ENCODE results near the gene SF3B1.

DNA sequence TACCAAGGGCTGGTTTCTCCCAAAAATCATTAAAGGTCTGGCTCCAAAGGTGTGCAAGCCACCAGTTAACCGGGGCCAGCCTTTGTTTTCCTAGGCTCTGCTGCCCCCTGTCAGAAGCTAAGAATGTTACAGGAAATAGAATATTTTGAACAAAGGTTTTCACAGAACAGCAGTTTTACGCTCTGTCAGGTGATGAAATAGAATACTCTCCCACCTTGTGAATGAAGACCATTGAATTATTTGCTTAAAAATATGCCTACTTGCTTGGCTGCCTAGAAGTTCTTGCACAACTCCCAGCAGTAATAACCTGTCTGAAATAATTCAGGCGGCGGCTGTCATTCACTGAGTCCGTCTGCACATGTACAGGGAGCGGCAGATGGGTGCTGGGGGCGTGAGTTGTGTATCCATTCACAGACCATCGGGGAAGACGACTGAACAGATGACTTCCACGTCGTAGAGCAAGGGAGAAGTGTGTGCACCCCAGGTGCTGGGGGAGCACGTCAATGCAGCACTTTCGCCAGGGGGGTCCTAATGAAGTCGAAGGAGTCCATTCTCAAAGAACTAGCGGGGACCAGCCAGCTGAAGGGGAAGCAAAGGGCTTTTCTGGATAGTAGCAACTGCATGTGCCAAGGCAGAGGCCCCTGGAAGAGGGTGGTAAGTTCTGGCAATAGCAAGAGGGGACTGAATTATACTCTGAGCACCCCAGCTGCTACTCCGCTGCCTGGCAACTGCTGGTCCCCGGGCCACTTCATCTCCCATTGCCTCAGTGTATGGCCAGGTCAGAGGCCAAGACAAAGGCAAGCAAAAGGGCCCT lies 56.1 kb downstream of the SF3B1 start:
- TF ChIP-seq MYNN (tag by site-specific recombination; IDR thresholded peaks at IDR 0.05; ENCODE audit: borderline replicate concordance) (no peak), CTCF (tag by site-specific recombination; IDR thresholded peaks at IDR 0.05) (peak; percentile 43; the same call in 1 of the 2 replicates), ZNF37A (tag by site-specific recombination; IDR thresholded peaks at IDR 0.05) (no peak), ZBTB49 (tag by site-specific recombination; IDR thresholded peaks at IDR 0.05; ENCODE audit: low read depth) (no peak), ZNF211 (tag by site-specific recombination; IDR thresholded peaks at IDR 0.05; ENCODE audit: low read depth) (no peak), REST (tag by site-specific recombination; IDR thresholded peaks at IDR 0.05) (no peak)
